Lung (tissue), 12 donors: ENCODE measurements around the gene DIS3L. TPM values are rescaled to one million over a fixed set of nuclear protein-coding genes. Genes with fewer than 3 reads are reported as not detected.
A peak's percentile ranks its signal among the peaks of the same experiment; 100 is the strongest.

Experiments
- ATAC-seq: fragments of 200-7000 bp; cut with Tn5 transposase; one replicate; pipeline ENCODE4 v1.9.1; 2020; ENCODE audit warnings: moderate number of reproducible peaks; ENCODE audit not compliant: insufficient read depth, low FRiP score
- DNase-seq, 3 donors: peaks; one replicate each; pipeline ENCODE4 v3.0.0-alpha.2; 2013 to 2017
- H3K27ac ChIP-seq, 2 donors: one replicate each; pipeline ENCODE4 v1.5.1; 2013; ENCODE audit warnings: mild to moderate bottlenecking in 2 of 2, moderate library complexity in 2 of 2, control low read depth in 1 of 2, inconsistent platforms in 1 of 2, low read depth in 1 of 2, low read length in 1 of 2
- H3K27me3 ChIP-seq, 3 donors: one replicate each; pipeline ENCODE4 v1.5.1; 2013; ENCODE audit warnings: low read length in 2 of 3; ENCODE audit not compliant: control insufficient read depth in 3 of 3, insufficient read depth in 3 of 3
- H3K36me3 ChIP-seq, 4 donors: one replicate each; pipeline ENCODE4 v1.5.1; 2013; ENCODE audit warnings: low read length in 4 of 4, mild to moderate bottlenecking in 1 of 4, moderate library complexity in 1 of 4; ENCODE audit not compliant: control insufficient read depth in 4 of 4, insufficient read depth in 4 of 4
- H3K4me1 ChIP-seq, 5 donors: one replicate each; pipeline ENCODE4 v1.5.1; 2013; ENCODE audit warnings: low read length in 5 of 5, mild to moderate bottlenecking in 2 of 5, moderate library complexity in 1 of 5; ENCODE audit not compliant: control insufficient read depth in 5 of 5, insufficient read depth in 5 of 5
- H3K4me3 ChIP-seq: one replicate; pipeline ENCODE4 v1.5.1; 2013; ENCODE audit warnings: mild to moderate bottlenecking, control low read depth, moderate library complexity
- H3K9ac ChIP-seq, 2 donors: one replicate each; pipeline ENCODE4 v1.5.1; 2013; ENCODE audit warnings: low read length in 2 of 2, control low read depth in 1 of 2; ENCODE audit not compliant: insufficient read depth in 1 of 2
- H3K9me3 ChIP-seq, 4 donors: one replicate each; pipeline ENCODE4 v1.5.1; 2013; ENCODE audit warnings: low read length in 3 of 4, mild to moderate bottlenecking in 1 of 4, moderate library complexity in 1 of 4; ENCODE audit not compliant: control insufficient read depth in 4 of 4, insufficient read depth in 3 of 4
- CTCF ChIP-seq: IDR thresholded peaks from 2 replicates; pipeline ENCODE4 v1.5.1; 2012; ENCODE audit warnings: mild to moderate bottlenecking; ENCODE audit errors: control extremely low read depth, extremely low read depth
- WGBS, 2 donors: extraction: QIAGEN DNeasy Blood & Tissue Kit; methylation state at CpG; one replicate each; pipeline ENCODE4 v1.1.7; 2013; 5-methylcytosine and 5-hydroxymethylcytosine counted together
- polyA plus RNA-seq, 2 donors: library from polyadenylated mRNA; stranded (reverse); fragments of 200-250 nt; gene quantifications; one replicate each; pipeline ENCODE4 v1.2.1, GENCODE V29; 2013
- total RNA-seq, 2 donors: library from RNA; depleted of rRNA in 1 of 2; stranded (reverse); fragments of >200 nt in 1 of 2; gene quantifications; one replicate each; pipeline ENCODE4 v1.2.1, GENCODE V29; 2014 to 2021
- donor health status: control.
- donor health status: control.
- donor health status: Bipolar disorder and iron deficiency.
- donor health status: healthy.
- donor health status: DM: yes; HTN: yes; CAD: no.

Gene DIS3L
- total and polyA plus RNA-seq, 4 donors: 8.0 to 43.7 (median 20.3) TPM

DNA sequence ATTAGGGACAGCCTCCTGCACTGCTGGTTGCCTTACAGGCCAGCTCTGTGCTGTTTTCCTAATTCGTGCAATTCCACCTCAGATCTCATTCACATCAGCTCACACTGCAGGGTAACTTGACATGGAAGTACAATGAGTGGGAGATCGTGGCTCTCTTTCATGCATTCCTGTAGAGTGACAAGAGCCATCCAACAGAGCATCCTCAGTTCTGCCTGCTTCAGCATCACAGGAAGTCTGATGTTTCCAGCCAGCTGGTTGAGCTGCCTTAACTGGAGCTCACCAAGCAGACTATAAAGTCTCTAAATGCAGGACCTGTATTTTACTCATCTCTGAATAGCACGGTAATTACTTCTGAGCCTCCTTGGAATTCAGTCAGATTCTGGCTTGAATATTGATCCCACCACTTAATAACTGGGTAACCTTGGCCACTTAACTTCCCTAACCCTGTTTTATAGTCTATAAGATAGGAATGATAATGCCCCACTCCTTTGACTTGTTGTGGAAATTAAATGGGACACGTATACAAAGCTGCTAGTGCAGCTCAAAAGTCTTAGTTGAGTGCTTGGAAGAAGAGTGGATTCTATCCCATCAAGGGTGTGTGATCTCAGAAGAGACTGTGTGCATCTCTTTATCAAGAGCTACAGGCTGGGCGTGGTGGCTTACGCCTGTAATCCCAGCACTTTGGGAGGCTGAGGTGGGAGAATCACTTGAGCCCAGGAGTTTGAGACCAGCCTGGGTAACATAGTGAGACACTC lies 1.4 kb upstream of the DIS3L start:
- no peak overlapping the region for H3K4me3 ChIP-seq
- H3K9me3 ChIP-seq: no peaks in the 10 kb centered on the region
- ATAC-seq (no peak), DNase-seq (no peak)
- WGBS, 2 donors: 85 to 86% methylated on average over 6 of the region's 6 CpGs
- H3K4me1 ChIP-seq: peaks cover 2 to 67% (median 24%) of the 10 kb centered on the region in 5 donors
- peak overlapping the region in 1 of 2 donors; percentile 27 for H3K9ac ChIP-seq
- no peak overlapping the region for H3K27ac ChIP-seq
- H3K27me3 ChIP-seq: no peaks in the 10 kb centered on the region
- TF ChIP-seq CTCF: no peak
- H3K36me3 ChIP-seq: peaks cover 0 to 2% (median 0%) of the 10 kb centered on the region in 4 donors

DNA sequence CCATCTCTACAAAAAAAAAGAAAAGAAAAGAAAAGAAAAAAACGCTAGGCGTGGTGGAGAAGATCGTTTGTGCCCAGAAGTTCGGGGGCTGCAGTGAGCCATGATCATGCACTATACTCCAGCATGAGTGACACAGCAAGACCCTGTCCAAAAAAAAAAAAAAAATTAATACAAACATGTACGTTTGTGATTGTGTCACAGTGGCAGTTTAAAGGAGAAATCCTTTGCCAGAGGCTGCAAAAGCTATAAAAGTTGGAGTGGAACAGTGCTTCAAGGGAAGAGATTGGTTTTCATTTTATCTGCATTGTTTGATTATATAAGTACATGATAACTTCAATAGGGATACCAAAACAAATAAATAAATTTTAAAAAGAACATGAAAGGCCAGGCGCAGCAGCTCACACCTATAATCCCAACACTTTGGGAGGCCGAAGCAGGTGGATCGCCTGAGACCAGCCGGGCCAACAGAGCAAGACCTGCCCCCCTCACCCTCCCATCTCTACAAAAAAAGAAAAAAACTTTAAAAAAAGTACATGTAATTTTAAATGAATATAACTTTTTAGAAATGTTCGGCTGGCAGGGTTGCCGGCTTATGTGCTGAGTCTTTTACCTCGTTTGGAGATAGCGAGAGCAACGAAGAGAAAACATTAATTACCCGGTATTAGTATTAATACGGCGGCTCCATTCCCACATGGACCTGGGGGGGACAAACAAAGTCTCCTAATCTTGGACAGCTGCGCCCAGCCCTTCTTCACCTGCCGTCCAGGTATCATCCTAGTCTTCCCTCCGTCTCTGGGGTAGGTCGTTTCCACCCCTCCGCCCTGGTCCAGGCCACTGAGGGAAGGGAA lies 573 bp upstream of the DIS3L start:
- peak in 2 of 3 donors; percentile 40 to 42 for DNase-seq
- WGBS, 2 donors: 14 to 16% methylated on average over 21 to 22 of the region's 22 CpGs

DNA sequence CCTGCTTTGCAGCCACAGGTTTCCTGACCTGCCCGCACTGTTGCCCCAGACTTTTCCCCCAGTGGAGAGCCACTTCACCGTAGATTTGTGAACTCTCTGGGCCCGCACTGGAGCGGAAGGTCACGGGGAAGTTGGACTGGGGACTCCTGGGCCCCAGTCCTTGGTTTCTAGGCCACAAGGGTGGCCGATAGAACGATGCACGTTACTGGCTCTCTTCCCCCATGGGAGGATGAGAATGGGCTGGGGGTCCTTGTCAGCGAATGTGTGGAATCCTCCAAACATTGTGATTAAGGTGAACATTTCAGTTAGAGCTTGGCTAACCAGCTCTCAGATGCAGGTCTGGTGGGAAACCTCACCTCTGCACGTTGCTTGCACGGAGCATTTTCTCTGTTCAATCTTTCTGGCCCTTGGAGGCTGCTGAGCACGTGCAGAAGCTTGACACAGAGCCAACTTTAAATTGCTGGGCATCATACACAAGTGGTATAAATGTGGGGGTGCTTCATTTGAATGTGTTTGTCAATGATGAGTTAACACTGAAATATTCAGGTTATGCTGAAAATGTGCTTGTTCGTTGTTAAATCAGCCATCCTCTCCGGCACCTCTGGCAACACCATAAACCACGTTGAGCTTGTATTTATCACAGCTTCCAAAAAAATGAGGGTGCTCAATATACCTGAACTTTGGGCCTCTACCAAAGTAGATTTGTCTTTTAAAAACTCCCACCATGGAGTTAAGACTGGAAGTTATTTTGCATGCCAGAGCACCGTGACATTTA lies 976 bp downstream of the DIS3L start:
- Histone ChIP-seq H3K36me3 (peaks cover 0 to 2% (median 0%) of the 10 kb centered on the region in 4 donors), H3K9me3 (no peaks in the 10 kb centered on the region), H3K27ac (peak overlapping the region; percentile 88 to 99), H3K4me3 (peak overlapping the region; percentile 89), H3K4me1 (peaks cover 2 to 69% (median 20%) of the 10 kb centered on the region in 5 donors), H3K9ac (peak overlapping the region; percentile 35 to 75), H3K27me3 (no peaks in the 10 kb centered on the region)
- ATAC-seq: peak; percentile 6
- TF ChIP-seq CTCF: no peak
- peak in 2 of 3 donors; percentile 47 to 63 for DNase-seq
- WGBS, 2 donors: 5 to 8% methylated on average over 16 of the region's 16 CpGs

More for the DNA sequence above, 573 bp upstream of the DIS3L start:
- no peak for TF ChIP-seq CTCF
- Histone ChIP-seq H3K27ac (peak overlapping the region; percentile 88 to 99), H3K36me3 (peaks cover 0 to 2% (median 0%) of the 10 kb centered on the region in 4 donors), H3K4me3 (peak overlapping the region; percentile 89), H3K9me3 (no peaks in the 10 kb centered on the region), H3K27me3 (no peaks in the 10 kb centered on the region), H3K9ac (peak overlapping the region; percentile 58 to 82), H3K4me1 (peaks cover 2 to 69% (median 23%) of the 10 kb centered on the region in 5 donors)
- ATAC-seq: no peak
